ENCODE data around the gene C9orf40. TPM values are rescaled to one million over a fixed set of nuclear protein-coding genes. Genes with fewer than 3 reads are reported as not detected.

The C9orf40 gene
- total RNA-seq, 1 experiment from 2014 or later: 3.4 TPM

- Mint-ChIP-seq H3K27ac (ENCODE audit: unreplicated experiment) (no peak overlapping the region), H3K4me3 (ENCODE audit: low read depth, unreplicated experiment) (no peak overlapping the region), H3K4me1 (ENCODE audit: low read depth, unreplicated experiment) (no peaks in the 10 kb centered on the region), H3K27me3 (ENCODE audit: unreplicated experiment) (no peaks in the 10 kb centered on the region), H3K36me3 (ENCODE audit: insufficient read depth, unreplicated experiment) (no peaks in the 10 kb centered on the region), H3K9me3 (ENCODE audit: low read depth, unreplicated experiment) (no peaks in the 10 kb centered on the region)
- BruUV-seq (replicated peaks): no TSS peak
- CTCF ChIA-PET: no interaction called here
- intact Hi-C loops (cut with micrococcal nuclease; ENCODE audit: unreplicated experiment): no loop called here
- TF ChIP-seq, protein P1, sequence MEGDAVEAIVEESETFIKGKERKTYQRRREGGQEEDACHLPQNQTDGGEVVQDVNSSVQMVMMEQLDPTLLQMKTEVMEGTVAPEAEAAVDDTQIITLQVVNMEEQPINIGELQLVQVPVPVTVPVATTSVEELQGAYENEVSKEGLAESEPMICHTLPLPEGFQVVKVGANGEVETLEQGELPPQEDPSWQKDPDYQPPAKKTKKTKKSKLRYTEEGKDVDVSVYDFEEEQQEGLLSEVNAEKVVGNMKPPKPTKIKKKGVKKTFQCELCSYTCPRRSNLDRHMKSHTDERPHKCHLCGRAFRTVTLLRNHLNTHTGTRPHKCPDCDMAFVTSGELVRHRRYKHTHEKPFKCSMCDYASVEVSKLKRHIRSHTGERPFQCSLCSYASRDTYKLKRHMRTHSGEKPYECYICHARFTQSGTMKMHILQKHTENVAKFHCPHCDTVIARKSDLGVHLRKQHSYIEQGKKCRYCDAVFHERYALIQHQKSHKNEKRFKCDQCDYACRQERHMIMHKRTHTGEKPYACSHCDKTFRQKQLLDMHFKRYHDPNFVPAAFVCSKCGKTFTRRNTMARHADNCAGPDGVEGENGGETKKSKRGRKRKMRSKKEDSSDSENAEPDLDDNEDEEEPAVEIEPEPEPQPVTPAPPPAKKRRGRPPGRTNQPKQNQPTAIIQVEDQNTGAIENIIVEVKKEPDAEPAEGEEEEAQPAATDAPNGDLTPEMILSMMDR (IDR thresholded peaks at IDR 0.05; ENCODE audit: unreplicated experiment): no peak
- DNase-seq: no peak
Measured at GRCh38 chr9:74983709-74984108, 31.0 kb upstream of the C9orf40 start.

GRCh38 chr9:74979844-74980243, 27.1 kb upstream of the C9orf40 start:
- H3K4me3 Mint-ChIP-seq (ENCODE audit: low read depth, unreplicated experiment): no peak overlapping the region
- intact Hi-C loops (cut with micrococcal nuclease; ENCODE audit: unreplicated experiment): loop anchor here (1.0 kb wide), 1 partner anchor 29 kb away; no protein-coding TSS in a partner anchor
- no TSS peak for BruUV-seq (replicated peaks)
- no peaks in the 10 kb centered on the region for H3K27me3 Mint-ChIP-seq (ENCODE audit: unreplicated experiment)
- H3K27ac Mint-ChIP-seq (ENCODE audit: unreplicated experiment): no peak overlapping the region
- TF ChIP-seq, protein P1 (IDR thresholded peaks at IDR 0.05; ENCODE audit: unreplicated experiment): no peak
- CTCF ChIA-PET: no interaction called here
- H3K4me1 Mint-ChIP-seq (ENCODE audit: low read depth, unreplicated experiment): no peaks in the 10 kb centered on the region
- H3K9me3 Mint-ChIP-seq (ENCODE audit: low read depth, unreplicated experiment): no peaks in the 10 kb centered on the region
- no peaks in the 10 kb centered on the region for H3K36me3 Mint-ChIP-seq (ENCODE audit: insufficient read depth, unreplicated experiment)
- DNase-seq: no peak

DNA sequence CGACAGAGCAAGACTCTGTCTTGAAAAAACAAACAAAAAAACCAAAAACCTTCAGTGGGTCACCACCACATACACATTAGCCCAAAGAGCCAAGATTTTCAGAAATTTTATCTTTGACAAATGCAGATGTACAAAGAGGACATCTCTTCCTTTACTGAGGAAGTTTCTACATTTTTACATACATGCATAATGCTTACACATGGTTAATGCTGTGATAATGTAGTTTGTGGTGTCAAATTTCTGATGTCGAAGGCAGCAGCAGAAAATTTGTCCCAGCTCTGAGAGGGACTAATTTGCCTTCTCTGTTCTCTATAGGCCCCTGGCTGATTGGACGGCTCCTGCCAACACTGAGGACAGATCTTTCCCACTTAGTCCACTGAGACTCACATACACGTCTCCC, 24.6 kb upstream of the C9orf40 start:
- Mint-ChIP-seq H3K4me3 (ENCODE audit: low read depth, unreplicated experiment) (no peak overlapping the region), H3K27ac (ENCODE audit: unreplicated experiment) (no peak overlapping the region), H3K9me3 (ENCODE audit: low read depth, unreplicated experiment) (no peaks in the 10 kb centered on the region), H3K36me3 (ENCODE audit: insufficient read depth, unreplicated experiment) (no peaks in the 10 kb centered on the region), H3K4me1 (ENCODE audit: low read depth, unreplicated experiment) (no peaks in the 10 kb centered on the region), H3K27me3 (ENCODE audit: unreplicated experiment) (no peaks in the 10 kb centered on the region)
- BruUV-seq (replicated peaks): no TSS peak
- intact Hi-C loops (cut with micrococcal nuclease; ENCODE audit: unreplicated experiment): no loop called here
- DNase-seq: no peak
- TF ChIP-seq, protein P1 (IDR thresholded peaks at IDR 0.05; ENCODE audit: unreplicated experiment): no peak
- CTCF ChIA-PET: no interaction called here

DNA sequence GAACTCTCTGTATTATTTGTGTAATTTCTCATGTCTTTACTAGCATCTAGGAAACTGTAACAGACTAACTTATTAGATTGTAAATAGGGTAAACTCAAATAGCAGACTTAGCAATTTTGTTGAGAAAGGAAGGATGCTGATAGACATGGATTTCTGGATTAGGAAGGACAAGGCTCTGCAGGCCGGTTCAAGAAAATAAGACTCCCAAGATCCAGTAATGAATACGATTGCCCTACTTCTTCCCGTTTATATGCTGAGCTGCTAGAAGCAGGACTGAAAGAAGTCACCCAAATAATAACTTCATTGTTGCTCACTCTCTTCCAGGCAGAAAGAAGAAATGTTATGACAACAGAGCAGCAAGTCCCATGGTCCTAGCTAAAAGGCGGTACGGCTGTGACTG, 22.8 kb upstream of the C9orf40 start:
- no peaks in the 10 kb centered on the region for H3K9me3 Mint-ChIP-seq (ENCODE audit: low read depth, unreplicated experiment)
- intact Hi-C loops (cut with micrococcal nuclease; ENCODE audit: unreplicated experiment): no loop called here
- no TSS peak for BruUV-seq (replicated peaks)
- H3K27me3 Mint-ChIP-seq (ENCODE audit: unreplicated experiment): no peaks in the 10 kb centered on the region
- H3K4me3 Mint-ChIP-seq (ENCODE audit: low read depth, unreplicated experiment): no peak overlapping the region
- TF ChIP-seq, protein P1 (IDR thresholded peaks at IDR 0.05; ENCODE audit: unreplicated experiment): no peak
- CTCF ChIA-PET: no interaction called here
- DNase-seq: no peak
- no peaks in the 10 kb centered on the region for H3K4me1 Mint-ChIP-seq (ENCODE audit: low read depth, unreplicated experiment)
- no peak overlapping the region for H3K27ac Mint-ChIP-seq (ENCODE audit: unreplicated experiment)
- H3K36me3 Mint-ChIP-seq (ENCODE audit: insufficient read depth, unreplicated experiment): no peaks in the 10 kb centered on the region
